GM19239 (cell line): ENCODE measurements around the gene TTC31.
A peak's percentile ranks its signal among the peaks of the same experiment; 100 is the strongest.

Experiments
- DNase-seq: peaks from one replicate; pipeline ENCODE4 v3.0.0; 2011; ENCODE audit warnings: low spot score; ENCODE audit not compliant: insufficient read length
- FAIRE-seq: peaks from 2 replicates; lab custom pipeline; 2011; peaks lifted over from hg19 to GRCh38; lab: Jason Lieb, UNC

The TTC31 gene

DNA sequence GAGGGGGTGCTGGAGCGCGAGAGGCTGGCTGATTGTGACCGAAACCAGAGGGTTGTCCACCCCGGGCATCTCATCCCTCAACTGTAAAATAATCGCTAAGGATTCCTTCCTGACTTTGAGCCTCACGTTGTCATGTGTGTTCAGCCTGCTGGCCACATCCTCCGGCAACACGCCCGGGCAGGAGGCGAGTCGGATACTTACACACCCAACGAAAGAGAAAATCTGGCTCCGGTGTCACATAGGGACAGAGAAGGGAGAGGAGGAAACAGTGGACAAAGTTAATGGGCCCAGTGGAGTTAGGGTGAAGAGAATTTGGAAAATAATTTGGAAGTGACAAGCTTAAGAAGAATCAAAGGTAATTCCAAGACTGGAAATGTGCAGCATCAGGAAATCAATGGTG, 33.8 kb downstream of the TTC31 start:
- DNase-seq, result no peak
- FAIRE-seq, result no peak

DNA sequence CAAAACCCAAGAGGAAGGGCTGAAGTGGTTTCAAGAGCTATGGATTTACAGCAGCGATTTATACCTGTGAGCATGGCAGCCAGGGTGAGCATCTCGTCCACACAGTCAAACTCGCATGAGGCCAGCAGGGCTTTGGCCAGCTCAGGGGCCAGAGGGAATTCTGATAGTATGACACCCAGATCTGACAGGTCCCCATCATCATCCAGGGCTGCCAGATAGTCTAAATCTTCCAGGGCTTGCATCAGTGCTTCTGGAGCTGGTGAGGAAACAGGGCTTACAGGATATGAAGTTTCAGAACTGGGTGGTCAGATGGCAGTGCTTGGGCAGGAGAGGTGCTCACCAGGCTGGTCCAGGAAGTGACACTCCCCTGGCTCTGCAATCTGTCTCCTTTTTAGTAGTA, 39.6 kb downstream of the TTC31 start:
- DNase-seq (no peak), FAIRE-seq (no peak)

DNA sequence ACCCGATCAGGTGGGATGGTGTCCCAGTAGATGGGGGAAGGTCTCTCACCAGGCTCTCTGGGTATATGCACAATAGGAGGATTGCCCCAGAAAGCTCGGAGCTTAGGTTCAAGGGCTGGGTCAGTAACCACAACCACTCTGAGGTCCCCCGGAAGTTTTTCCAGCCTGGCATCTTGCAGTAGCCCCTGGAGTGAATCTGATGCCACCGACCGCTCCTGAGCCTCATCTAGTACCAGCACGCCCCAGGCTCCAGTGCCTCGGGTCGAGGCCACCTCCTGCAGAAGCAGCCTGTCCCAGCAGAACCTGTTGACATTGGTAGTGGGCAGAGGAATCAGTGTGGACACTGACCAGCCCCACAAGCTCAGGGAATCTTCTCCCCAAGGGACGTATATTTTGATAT, 41.1 kb downstream of the TTC31 start:
- no peak for DNase-seq
- no peak for FAIRE-seq

DNA sequence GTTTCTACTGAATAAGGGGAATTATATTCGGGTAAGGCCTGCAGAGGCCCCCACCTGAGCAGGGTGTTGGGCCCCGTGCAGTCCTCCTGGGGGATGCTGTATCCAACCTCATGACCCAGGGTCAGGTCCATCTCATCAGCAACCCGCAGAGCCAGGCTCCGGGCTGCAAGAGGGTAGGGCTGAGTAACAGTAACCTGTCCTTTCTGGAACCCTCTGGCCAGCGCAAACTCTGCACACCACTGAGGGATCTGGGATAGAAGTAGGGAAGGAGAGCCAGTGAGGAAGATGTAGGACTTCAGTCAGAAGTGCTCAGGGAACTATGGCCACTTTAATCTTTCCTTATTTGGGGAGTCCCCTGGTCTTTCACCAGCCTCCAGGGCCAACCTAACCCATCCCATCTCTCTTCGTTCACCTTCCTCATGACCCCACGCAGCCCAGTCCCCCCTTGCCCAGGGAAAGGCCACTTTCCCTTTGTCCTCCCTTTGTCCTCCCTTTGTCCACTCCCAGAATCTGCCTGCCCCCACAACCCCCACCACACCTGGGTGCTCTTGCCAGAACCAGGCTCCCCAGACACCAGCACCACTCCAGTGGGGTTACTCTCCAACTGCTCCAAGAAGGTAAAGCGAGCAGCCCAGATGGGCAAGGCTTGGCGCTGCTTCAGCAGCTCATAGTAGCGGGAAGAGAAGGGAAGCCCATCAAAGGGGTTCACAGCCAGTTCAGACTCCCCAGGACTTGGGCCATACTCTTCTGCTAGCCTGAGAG, 42.3 kb downstream of the TTC31 start:
- FAIRE-seq, result no peak

DNA sequence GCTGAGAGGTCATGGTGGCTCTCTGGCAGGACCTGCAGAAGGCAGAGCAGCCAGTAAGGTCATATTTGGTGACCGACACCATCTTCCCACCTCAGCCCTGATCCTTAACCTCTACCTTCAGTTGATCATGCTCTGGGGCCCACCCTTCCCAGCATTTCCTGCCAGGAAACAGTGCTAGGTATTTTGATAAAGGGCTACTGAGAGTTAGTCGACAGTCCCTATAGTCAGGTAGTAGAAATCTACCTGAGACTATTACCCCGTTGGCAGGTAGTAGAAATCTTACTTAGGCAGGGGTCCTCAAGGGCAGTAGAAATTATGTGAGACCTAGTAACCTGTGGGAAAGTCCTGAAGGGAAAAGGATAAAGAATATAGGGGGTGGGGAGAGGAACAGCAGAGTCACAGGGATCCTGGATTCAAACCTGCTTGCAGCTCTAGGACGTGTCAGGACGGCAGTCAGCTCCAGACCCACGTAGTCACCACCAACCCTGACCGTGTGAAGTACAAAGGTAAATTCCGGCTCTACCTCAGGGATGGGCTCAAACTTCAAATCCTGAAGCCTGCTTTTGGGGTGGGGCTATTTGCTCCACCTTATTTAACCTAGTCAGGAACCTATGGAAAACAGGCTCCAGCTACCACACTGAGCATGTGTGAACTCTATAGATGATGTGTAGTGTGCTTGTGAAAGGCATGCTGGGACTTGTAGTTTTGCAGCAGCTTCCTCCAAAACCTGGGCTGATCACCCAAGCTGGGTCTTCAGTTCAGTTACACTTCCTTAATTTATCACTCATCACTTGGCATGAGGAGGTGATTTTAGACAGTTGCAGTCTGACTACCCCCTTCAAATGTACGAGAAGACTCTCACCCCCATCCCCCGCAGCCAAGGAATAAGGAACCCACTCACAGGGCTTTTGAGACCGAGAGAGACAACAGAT, 43.1 kb downstream of the TTC31 start, which contains the start of gene DQX1:
Gene DQX1 (minus strand): TSS at position 515 of the 932 bp plus-strand sequence. CDS start 502 bp downstream, at position 13.
- FAIRE-seq (peak; percentile 84), DNase-seq (no peak)

More for the DNA sequence above, 42.3 kb downstream of the TTC31 start:
- no peak for DNase-seq

DNA sequence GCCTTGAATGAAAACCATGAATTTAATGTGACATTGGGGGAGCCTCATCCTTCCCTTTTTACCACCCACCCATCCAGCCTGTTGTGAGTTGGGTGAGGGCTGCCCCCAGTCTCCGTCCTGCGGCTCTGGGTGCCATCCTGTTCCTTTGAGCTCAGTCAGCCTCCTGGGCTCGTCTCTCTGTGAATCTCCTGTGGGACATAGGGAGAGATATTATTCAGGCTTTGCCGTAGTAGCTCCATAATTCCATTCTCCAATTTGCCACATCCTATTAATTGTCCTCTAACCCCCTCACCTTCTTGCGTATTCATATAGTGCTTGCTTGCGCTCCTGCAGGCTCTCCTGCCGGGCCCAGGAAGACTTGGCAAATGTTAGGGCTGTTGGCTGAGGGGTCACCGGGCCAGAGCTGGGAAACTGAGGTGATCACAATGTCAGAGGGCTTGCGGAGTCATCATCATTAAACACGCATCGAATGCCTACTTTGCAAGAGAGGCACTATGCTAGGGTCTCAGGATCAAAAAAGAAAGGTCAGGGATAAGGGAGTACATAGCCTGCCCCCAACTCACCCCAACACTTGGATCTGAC, 43.9 kb downstream of the TTC31 start:
- DNase-seq (no peak), FAIRE-seq (no peak)

DNA sequence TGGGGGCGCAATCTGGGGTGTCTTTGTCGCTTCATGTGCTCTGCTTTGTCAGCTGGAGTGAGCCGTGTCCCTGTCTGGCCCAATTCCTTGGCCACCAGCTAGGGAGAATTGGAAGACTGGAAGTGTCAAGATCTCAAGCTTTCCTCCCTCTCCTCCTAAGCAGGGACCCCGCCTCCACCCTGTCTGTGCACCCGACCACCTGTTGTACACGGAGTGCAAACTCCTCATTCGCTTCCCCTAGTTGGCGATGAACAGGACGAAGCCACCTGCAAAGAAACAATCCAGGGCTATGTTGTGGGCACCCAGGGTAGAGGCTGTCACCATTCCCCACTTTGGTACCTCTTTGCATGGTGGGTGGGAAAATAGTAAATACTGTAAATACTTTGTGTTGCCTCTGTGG, 44.9 kb downstream of the TTC31 start:
- no peak for DNase-seq
- no peak for FAIRE-seq

DNA sequence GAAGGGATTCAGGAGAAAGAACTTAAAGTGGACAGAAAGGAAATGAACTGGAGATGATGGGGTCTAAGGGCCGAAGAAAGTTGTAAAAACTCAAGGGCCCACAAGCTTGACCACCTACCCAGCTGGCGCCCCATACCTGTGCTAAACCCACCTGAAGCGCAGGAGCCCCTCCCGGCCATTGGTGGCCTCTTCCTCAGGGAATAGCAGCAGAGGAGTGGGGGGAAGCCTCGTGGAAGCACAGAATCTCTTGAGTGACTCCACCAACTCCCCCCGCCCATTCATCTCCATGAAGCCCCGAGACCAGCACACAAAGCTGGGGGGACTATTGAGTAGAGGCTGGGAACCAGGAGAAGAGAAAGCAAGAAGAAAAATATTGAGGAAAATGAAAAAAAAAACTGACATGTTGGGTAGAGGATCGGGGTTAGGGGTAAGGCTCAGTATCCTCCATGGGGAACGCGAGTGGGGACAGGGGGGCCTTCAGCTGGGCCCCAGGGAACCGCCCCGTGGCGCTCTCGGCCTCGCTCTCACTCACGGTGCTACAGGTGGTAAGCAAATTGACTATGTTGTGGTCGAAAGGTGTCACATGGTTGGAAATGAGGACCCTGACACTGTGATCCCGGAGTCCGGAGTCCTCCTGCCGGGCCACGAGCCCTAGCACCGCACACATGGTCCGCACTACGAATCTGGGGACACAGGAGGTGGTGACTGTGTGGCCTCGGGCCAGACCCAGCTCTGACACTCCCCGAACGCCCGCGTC, 45.9 kb downstream of the TTC31 start:
- no peak for DNase-seq
- no peak for FAIRE-seq

DNA sequence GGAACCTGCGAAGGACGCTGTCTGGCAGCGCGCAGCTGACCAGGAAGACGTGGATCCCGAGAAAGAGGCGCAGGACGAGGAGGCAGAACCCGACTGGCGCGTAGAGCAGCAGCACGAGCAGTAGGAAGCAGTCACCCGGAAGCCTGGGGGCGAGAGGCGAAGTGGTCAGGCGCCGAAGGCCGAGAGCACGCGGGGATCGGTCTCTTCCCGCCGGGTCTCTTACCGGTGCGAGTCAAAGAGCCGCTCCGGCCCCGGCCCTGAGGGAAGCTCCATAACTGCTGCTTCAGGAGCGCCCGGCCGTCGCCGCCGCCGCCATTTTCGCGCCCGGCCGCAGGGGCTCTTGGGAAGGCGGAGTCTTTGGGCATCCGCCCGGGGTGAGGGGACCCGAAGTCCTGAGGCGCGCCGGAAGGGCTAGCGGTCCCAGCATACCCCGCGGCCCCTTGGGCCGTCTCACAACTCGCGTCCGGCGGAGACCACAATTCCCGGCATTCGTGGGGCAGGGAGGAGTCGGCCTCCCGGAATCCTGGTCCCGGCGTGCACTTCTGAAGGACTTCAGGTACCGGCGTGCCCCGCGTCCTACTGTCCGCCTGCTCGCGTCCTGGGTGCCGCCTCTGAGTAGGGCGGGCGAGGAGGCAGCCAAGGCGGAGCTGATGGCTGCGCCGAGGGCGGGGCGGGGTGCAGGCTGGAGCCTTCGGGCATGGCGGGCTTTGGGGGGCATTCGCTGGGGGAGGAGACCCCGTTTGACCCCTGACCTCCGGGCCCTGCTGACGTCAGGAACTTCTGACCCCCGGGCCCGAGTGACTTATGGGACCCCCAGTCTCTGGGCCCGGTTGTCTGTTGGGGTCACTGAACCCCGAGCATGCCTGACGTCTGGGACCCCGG, 46.7 kb downstream of the TTC31 start, which contains the start of the genes AUP1 and HTRA2:
Gene AUP1 (minus strand): TSS at position 350 of the 882 bp plus-strand sequence. CDS start 77 bp downstream, at position 273.
Gene HTRA2 (plus strand): TSS at position 577 of the 882 bp plus-strand sequence. CDS start 74 bp downstream, at position 651.
- DNase-seq, result peak; percentile 97
- peak; percentile 91 for FAIRE-seq

DNA sequence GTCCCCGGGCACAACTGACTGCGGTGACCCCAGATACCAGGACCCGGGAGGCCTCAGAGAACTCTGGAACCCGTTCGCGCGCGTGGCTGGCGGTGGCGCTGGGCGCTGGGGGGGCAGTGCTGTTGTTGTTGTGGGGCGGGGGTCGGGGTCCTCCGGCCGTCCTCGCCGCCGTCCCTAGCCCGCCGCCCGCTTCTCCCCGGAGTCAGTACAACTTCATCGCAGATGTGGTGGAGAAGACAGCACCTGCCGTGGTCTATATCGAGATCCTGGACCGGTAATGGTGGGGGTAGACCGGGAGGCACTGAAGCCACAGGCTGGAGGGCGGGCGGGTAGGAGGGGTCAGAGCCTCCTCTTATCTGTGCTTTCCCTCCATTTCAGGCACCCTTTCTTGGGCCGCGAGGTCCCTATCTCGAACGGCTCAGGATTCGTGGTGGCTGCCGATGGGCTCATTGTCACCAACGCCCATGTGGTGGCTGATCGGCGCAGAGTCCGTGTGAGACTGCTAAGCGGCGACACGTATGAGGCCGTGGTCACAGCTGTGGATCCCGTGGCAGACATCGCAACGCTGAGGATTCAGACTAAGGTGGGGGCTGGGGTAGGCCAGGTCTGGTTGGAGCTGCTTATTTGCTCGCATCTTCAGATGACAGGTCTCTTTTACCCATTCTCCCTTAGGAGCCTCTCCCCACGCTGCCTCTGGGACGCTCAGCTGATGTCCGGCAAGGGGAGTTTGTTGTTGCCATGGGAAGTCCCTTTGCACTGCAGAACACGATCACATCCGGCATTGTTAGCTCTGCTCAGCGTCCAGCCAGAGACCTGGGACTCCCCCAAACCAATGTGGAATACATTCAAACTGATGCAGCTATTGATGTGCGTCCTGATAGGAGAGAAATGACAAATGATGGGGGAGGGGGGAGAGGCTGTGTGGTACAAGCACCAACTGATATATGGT, 47.6 kb downstream of the TTC31 start:
- FAIRE-seq (peak; percentile 31), DNase-seq (no peak)

DNA sequence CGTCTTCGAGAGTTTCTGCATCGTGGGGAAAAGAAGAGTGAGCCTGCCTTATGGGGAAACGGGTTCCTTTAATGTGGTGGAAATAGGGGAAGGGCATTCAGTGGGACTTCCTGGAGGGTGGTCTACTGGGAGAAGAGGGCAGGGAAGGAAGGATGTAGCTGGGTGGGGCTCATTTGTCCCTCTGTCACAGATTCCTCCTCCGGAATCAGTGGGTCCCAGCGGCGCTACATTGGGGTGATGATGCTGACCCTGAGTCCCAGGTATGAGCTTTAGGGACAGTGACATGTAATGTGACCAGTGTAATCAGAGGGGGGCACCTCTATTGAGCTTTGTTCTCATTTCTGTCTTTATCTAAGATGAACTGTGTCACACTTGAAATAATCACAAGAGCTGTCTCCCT, 48.8 kb downstream of the TTC31 start:
- no peak for FAIRE-seq

DNA sequence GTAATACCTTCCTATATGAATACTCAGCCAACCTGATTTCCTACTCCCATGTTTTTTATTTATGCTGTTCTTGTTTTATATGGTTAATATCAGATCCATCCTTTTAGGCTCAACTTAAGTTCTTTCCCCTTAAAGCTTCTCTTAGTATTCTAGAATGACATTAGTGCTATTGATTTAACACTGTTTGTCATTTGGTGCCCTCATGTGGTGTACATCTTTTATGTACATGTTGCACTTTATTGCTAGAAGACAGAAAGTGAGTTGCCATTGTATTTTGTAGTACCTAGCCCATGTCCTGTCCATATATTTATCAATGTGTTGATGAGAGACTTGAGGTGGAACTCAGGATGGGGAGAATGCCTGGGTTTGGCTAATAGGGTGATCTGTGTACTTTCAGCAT, 49.3 kb downstream of the TTC31 start:
- no peak for FAIRE-seq
- no peak for DNase-seq

More for the DNA sequence above, 48.8 kb downstream of the TTC31 start:
- no peak for DNase-seq

DNA sequence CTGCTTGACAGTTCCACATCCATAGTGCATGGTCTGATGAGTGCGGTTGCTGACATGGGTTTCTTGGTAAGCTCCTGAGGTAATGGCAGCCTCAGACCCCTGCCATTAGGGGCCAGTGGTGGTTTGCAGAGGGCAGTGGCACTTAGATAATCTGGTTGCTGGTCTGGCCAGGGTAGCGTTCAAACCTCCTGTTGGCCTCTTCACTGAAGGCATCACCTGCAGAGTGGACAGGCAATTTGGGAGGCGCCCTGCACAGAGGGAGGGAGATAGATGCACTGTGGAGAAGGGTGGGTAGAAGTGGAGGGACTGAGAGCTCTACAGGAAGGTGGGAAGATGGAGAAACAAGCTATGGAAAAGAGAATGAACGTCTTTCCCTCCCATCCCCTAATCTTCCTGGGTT, 50.6 kb downstream of the TTC31 start:
- no peak for FAIRE-seq

DNA sequence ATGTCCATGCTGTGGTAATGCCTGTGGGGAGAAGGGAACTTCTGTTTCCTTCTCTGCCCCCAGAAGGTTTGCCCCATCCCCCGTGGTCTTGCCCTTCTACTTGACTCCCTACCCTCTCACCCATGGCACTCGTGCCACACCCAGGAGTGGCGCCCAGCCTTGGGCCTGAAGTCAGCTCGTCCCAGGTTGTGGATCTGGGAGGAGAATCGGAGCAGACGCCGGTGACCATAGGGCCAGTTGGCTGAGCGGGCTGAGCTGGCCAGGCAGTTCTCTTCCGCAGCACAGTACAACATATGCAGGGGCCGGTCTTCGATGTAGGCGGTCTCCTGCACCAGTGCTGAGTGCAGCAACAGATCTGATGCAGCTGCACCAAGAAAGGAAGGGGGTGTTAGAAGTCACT, 51.5 kb downstream of the TTC31 start:
- DNase-seq, result no peak
- no peak for FAIRE-seq

More for the DNA sequence above, 50.6 kb downstream of the TTC31 start:
- no peak for DNase-seq

DNA sequence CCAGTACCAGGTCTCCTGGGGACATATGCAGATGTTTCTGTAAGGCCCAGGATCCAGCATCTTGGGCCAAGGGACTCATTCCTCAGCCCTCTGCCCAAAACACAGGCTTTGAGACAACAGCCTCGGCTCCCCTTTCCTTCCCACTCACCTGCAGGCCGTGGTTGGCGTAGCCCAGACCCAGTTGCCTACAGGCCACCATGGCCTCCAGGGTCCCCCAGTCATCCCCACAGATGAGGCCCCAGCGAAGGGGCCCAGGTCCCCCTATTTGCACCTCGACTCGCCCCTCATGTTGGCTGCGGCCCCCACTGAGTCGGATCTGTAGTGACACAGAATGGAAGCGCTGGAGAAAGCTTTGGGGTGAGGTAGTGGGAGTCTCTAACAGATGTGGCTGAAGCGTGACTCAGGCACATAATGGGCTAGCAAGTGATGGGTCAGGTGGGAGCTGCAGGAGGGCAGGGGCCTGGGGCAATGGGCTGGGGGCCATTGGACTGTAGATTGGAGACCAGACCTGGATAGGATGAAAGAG, 52.6 kb downstream of the TTC31 start:
- FAIRE-seq (no peak), DNase-seq (no peak)

DNA sequence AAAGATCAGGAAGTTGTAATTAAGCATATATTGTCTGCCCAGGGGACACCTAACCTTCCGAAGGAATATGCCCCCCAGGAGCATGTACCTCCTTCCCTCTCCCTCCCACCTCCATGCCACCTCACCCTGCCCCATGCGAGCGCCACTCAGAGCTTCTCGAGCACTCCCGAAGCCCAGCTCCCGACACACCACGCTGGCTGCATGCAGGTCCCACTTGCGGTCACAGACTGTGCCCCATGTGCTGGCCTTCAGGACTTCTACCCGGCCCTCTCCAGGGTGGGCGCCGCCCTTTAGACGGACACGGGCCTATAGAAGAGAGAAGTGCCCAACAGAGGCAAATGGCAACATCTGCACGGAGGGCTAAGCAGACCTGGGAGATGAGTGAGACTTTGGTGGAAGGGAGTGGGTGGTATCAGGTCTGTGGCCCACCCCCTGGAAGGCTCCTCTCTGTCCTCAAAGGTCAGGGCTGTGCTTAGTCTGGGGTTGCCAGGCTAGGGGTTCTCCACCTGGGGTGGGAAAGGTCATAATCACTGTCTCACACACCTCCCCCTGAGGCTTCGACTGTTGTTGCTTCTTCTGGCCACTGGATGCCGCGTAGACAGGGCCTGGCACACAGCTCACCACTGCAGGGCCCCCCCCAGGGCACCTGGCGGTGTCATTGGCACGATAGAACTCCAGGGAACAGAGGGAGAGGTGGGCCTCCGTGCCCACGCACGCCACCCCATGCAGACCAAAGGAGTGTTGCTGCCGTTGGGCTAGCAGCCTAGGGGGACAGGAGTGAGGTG, 53.5 kb downstream of the TTC31 start:
- DNase-seq, result no peak
- FAIRE-seq, result no peak

DNA sequence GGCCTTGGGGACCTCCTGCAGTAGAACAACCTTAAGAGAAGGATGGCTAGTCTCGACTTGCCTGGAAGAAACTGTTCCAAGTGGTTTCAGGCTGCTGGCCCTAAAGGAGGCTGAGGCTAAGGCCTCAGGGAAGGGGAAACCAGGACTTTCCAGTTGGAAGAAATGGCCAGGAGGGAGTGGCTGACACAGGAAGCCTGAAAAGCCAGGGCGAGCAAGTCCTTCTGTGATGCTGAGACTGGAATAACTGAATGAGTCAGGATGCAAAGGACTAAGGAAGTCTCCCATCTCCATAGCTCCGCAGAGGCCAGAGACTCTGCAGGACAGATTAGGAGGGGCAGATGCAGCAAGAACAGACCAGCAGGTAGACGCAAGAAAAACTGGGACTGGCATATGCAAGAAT, 54.3 kb downstream of the TTC31 start:
- DNase-seq (no peak), FAIRE-seq (no peak)
